ENCODE measurements around the gene GNAS. TPM values are rescaled to one million over a fixed set of nuclear protein-coding genes. Genes with fewer than 3 reads are reported as not detected.
A peak's percentile ranks its signal among the peaks of the same experiment; 100 is the strongest.
"Not testable (repeated sequence)": the region's sequence is repeated elsewhere in the genome, so short reads cannot be mapped to it uniquely, and the experiment has no call there.

GNAS gene
- 3,555 TPM for polyA plus RNA-seq (ENCODE audit: insufficient read length)

DNA sequence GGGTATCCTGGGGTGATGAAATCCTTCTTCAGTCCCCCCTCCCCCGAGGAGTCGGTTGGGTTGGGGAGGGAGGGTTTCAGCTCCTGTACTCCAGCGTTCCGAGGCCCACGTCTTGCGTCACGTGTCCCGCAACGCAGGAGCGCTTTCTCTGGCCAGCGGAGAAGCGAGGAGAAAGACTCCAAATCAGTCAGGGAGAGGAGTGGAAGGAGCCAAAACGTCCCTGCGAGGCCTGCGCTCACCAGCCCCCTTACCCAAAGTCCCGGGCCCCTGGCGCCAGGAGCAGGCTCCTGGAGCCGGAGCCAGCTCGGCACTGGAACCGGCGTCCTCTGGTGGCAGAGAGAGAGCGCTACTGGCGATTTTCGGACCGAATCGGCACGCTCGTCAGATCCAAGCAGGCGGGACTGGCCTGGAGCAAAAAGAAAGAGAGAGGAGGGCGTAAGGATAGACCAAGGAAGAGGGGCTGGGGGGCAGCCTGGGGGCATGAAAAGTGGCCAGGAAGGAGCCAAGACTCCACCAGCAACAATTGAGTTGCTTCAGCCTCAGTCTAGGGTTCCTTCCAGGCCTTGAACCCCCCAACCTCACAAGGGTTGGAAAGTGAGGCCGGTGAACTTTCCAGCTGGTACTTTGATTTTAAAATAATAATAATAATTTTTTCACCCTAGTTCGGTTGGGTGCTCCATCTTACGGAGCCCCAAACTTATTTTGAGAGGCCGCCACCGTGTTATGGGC lies at the start of gene GNAS:
TSS of gene GNAS (plus strand) at position 174 of the 729 bp plus-strand sequence.
- peak; percentile 28 for DNase-seq (ENCODE audit: low read depth)

DNA sequence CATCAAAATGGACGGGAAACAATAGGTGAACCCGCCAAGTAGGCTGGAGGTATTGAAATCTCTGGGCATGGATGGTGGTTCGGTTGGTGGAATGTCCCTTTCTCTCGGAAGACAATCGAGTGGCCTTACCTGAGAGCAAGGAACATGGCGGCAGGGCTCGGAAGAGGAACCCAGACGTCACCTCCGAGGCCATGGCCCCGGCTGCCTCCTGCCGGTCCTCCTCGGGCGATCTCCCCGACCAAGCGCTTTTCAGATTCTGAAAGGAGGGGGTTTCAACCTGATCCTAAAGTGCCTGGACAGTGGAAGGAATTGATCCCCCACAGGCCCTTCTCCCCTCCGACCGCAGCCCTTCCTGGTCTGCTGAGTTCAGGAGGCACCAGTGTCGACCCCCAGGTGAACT lies 49.0 kb upstream of the GNAS start:
- no peak for DNase-seq (ENCODE audit: low read depth)

DNA sequence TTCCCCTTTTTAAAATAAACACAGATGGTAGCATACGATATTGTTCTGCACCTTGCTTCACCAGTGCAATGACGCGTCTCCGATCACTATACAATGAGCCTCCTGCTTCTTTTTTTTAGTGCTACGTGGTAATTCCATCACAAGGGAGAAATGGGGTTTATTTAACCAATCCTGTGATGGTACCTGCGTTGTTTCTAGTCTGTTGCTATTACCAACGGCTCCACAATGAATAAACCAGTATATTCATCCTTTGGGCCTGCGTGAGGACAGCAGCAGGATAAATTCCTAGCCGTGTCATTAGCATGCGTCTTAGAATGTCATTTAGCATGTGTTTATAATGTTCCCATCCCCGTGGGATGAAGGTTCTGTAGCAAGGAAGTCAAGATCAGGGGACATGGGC lies 44.7 kb upstream of the GNAS start:
- DNase-seq (ENCODE audit: low read depth), result no peak

DNA sequence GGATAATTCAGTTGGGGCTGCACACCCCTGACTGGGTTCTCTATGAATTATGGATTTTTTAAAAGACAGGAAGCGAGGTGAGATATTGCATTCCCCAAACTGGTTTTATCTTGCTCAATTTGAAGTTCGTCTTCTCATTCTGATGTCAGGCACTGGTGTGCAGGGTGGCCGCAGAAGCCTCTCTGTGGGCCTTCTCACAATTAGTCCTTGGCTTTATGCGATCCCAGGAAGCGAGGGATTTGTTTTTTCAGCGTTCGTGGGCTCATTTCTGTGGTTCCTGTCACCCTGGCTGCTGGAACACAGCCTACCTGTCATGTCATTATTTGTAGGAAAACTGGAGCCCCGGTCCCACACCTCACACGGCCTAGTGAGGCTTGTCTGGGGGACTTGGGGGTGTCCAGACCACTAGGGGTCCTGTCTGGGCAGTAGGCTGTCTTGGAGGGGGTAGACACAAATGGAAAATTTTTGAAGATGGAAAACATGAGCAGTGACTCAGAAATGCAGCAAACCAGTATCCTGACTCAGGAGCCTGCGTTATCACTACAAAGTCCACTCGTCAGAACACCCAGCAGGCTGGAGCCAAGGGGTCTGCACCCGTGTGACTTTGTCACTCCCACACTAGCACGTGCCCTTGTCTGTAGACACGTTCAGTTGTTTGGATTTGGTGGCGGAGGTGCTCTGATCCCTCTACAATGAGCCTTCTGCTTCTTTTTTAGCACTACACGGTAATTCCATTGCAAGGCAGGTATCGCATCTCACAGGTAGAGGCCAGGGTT lies 44.1 kb upstream of the GNAS start:
- DNase-seq (ENCODE audit: low read depth), result no peak

DNA sequence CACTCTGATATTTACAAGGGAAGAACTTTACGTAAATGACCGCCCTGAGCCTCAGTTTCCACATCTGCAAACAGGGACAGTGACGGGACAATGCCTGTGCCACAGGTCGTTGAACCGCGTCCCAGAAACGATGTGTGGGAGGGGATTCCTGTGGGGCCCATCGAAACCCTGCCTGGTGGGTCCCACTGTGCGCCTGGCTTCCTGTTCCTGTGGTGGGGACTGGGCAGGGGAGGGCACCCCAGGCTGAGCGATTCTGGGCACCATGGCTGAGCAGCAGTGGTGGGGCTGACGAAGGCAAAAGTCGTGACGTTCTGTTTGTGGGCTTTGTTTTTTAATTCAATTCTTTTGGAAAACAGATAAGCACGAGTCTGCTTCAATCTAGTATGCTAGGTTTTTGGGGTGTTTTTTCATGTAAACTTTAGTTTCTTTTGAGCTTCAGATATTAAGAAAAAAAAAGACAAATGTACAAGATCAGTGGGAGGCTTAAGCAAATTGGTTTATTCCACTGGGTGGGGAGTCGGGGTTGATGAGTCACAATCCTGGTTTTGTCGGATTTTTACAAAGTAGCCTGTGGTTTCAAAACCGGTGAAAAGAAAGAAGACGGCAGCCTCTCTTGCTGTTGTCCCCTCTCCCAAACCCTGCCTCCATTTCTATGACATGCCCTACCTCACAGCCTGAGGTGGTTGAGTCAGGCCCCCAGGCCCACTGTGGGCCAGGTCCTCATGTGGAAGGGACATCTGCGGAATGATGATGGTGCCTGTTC lies 42.2 kb upstream of the GNAS start:
- DNase-seq (ENCODE audit: low read depth), result no peak

DNA sequence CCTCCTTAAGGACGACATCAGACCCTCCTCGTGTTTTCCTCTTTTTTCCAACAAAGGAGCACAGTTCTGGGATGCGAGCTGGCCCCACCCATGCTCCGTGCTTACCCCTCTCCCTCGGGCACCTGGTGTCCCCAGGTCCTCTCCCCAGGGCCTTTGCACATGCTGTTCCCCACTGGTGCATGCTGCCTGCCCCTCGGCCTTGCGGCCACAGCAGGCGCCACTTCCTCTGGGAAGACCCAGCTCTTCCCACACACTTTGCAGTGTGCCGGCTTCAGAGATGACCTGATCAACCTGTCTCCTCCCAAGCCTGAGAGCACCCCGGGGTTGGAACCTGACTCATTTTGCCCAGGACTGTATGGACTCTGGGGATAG lies 41.7 kb upstream of the GNAS start:
- no peak for DNase-seq (ENCODE audit: low read depth)

DNA sequence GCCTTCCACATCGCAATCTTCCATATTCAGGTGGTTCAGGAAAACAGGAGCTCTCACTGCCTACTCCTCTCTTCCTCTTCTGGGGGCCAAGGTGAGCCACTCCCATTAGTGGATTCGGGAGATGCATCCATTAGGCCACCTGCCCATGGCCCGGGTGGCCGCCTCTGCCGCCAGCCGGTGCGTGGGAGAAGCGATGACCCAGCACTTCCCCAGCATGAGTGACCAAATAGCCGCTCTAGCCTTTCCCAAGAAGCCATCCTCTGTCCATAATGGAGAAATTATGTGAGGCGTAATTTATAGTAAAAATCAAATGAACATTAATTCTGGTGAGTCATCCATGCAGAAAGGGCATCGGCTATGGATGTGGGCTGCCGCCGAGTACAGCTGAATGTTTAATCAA lies 41.2 kb upstream of the GNAS start:
- DNase-seq (ENCODE audit: low read depth), result no peak

DNA sequence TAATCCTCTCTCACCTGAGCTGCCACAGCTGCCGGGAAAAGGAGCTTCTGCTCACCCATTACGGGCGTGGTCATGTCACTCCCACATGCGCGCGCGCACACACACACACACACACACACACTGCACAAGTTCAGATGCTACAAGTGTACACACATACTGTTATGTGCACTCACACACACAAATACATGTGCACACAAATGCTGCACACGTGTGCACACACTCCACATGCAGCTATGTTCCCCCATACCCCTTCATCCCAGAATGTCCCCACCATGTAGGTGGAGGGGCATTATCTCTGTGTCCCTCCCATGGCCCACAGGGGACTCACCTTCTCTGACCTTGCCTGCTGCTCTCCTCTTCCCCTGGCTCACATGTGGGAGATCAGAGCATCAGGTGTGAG lies 39.1 kb upstream of the GNAS start:
- no peak for DNase-seq (ENCODE audit: low read depth)

DNA sequence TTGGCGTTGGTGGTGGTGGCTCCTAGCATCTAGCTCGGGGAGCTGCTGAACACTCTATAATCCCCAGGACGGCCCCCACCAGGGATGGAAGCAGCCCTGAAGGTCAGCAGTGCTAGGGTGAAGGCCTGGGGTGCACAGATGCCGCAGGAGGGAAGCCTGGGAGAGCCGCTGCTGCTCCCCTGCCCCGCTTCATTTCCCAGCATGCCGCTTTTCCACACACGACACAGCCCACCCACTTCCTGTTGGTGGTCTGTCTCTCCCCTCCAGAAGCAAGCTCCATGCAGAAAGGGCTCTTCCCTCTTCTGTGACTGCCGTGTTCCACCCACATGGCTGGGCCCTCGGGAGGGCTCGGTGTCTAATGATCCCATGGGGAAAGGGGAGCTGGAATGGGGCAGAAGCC lies 37.1 kb upstream of the GNAS start:
- no peak for DNase-seq (ENCODE audit: low read depth)

DNA sequence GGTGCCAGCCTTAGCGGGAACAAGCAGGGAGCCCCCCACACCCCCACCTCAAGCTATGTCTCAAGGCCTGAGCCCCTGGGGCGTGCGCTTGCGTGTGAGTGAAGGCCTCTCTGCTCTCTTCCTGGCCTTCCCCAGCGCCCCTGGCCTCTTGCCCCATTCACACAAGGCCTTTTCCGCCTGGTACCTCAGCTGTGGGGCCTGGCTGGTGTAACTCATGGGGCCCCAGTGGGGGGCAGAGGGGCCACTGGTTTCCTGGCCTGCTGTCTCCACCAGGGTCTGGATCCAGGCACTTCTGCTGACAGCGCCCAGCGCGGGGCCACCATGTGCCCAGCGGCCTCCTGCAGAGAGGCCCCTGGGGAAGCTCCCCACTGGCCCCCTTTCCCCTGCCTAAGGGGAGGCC lies 36.5 kb upstream of the GNAS start:
- no peak for DNase-seq (ENCODE audit: low read depth)

DNA sequence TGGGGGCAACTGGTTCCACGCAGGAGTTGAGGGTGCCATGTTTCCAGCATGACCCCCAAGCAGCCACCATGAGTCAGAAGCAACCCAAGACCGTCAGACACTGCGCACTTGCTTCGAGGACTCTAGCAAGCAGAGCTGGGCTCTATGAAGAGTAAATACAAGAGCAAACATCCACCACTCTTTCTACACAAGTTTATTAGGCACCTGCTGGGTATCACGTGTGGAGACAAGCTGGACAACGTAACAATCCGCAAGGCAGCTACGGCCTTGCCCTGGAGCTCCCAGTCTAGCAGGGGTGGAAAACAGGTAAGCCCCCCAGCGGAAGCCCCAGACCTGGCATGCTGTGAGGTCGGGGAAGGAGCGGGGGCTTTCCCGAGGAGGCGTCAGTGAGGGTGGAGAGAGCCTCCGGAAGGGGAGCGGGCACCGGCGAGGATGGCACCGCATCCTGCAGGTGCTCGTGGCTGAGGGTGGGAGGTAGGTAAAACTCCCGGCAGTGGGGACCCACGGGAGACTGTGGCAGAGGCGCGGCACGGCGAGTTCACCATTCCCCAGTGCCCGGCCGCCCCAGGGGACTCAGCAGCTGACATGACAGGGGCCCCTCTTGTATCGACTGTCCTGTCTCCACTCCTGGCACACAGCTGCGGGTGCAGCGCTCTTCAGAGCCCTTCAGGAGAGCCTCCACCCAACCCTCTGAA lies 35.4 kb upstream of the GNAS start:
- no peak for DNase-seq (ENCODE audit: low read depth)

DNA sequence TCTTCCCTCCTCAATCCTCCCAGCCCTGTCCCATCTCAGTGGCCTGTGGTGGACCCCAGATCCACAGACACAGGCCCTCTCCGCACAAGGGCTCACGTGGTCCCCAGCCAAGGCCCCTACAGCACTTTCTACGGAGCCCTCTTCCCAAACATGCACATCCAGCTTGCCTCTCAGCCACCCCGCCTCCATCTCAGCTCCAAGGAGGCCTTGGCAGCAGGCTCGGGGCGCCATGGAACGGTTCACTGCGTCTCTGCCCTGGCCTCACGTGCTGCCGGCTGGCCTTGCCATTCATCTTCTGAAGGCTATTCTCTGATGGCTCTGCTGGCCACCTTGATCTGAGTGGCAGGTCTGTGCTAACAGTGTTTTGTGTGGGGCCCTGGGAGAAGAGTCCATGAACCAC lies 34.8 kb upstream of the GNAS start:
- DNase-seq (ENCODE audit: low read depth), result no peak

DNA sequence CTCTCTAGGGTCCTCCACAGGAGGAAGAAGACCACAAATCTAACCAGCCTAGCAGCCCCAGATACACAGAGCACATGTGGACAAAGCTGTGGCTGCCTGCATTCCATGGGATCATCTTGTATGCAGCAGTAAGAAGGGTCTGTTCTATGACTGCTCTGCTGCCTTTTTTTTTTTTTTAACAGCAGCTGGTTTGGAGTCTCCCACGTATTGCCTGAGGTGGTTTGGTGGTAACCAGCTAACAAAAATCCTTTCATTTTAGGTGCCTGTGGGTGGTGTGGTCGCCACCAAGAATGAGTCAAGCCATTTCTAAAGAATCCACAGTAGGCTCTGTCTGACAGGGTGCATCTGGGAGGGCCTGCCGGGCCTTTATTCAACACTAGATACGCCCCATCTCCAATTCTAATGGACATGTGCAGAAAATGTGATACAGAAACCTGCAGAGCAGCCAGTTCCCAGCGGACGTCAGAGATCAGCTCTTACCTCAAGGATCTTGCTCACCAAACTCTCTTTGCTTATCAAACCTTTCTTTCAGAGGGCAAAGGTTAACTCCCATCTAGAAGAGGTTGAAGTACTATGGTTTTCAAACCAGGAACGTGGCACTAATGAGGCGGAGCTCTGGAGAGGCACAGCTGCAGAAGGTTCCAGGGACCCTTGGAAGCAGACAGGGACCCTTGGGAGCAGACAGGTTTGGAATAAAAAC lies 33.8 kb upstream of the GNAS start:
- DNase-seq (ENCODE audit: low read depth), result no peak

DNA sequence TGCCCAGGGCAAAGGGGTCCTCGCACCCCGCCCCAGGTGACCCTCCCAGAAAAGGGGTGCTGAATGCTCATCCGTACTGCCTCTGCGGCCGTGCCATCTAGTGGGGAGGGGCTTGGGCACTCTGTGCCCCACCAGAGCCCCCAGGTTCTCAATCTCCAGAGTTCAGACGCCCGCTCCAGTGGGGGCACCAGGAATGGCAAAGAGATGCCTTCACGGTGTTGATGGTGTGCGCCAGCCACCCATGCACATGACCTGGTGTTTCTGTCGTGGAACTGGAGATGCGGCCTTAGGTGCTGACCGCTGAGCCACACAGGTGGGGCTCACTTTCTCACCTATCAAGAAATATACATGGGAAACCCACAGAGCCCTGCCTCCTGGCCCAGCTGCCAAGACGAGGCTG lies 32.6 kb upstream of the GNAS start:
- no peak for DNase-seq (ENCODE audit: low read depth)

DNA sequence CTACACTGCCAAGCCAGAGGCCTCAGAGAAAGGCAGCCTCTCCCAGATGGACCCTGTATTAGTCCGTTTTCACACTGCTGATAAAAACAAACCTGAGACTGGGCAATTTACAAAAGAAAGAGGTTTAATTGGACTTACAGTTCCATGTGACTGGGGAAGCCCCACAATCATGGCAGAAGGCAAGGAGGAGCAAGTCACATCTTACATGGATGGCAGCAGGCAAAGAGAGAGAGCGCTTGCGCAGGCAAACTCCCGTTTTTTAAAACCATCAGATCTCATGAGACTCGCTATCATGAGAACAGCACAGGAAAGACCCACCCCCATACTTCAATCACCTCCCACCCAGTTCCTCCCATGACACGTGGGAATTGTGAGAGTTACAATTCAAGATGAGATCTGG lies 32.0 kb upstream of the GNAS start:
- DNase-seq (ENCODE audit: low read depth), result not testable (repeated sequence)

DNA sequence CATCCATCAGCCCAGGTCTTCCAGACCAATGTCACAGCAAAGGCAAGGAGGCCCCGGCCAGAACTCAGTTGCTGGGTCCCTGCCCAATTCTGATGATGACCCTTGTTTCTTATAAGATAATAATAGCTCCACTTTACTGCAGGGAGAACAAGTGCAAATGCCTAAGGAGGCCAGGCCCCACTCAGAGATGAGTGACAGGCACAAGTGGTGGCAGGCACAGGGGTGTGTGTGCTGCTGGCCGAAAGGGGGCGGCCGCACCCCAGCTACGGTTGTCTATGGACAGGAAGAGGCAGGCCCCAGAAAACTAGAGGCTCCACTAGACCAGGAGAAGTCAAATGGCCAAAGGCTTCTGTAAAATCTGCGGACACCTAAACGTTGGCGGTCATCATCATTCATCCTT lies 30.4 kb upstream of the GNAS start:
- no peak for DNase-seq (ENCODE audit: low read depth)

DNA sequence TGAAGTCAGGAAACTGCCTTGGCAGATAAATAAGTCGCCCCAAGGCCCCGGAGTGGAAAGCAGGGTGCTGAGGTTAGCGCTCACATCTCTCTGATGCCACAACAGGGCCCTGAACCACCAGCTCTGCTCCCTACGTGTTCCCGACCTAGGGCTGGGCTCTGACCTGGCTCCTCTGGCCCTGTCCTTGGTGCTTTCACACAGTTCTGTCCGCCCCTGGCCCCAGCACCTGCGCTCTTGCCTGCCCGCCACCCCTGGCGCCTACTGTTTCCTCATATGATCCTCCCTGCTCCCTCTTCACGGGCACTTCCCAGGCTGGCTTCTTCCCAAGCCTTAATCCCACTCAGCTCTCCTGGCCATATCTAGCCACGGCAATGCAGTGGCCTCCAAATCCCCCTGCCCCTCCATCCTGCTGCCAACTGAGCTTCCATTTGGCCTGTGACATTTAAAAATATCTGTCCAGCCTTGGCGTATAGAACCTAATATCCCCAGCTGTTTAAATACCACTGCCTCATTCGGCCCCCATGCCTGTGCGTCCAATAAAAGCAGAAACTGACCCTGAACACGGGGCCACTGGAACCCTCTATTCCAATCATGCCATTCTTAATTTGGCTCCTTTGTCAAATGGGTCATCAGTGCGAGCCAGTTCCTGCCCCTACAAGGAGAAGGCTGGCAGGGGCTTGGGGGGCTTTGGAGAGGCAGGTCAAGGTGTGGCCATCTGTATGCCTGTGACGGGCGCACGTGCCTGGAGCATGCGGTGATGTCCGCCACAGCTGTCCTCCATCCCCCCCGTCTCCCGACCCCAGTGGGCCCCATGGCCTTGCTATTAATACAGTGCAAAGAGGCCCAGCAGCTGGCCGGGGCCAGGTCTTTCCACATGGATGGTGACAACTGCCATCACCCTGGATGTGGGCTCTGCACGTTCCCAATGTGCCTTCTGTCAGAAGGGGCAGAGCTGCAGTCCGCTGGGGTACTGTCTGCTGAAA lies 29.5 kb upstream of the GNAS start:
- DNase-seq (ENCODE audit: low read depth), result no peak

DNA sequence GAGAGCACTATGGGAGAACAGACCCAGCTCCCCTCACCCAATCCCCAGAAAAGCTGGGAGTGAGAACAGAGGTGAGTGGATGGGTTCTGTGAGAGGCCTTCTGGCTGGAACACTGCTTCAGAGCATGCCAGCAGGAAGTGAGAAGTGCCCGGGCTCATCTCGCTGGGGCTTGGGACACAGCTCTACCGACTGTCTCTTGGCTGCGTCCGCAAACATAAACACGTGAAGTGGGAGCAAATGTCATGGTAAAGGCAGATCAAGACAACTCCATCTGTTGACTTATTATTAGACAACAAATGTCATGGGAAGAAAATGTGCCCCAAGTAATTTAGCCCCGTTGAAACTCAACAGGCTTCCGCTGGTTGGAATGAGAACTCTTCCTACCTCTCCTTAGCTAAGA lies 27.7 kb upstream of the GNAS start:
- DNase-seq (ENCODE audit: low read depth), result no peak

DNA sequence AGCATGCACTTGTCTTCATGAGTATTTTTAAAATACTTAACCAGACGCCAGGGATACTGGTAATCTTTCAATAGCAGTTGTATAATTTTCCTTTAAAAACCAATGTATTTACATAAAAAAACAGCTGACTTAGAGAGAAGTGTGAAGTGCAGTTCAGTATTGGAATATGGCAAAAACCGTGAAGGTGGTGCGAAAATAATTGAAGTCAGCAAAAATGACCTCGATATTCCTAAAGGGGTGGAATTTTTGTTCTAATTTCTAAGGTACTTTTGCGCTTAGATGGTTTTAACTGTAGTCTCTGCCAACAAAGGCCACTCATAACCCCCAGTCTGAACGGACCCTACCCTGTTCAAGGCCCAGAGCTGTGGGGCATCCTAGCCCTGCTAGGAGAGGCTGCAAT lies 27.1 kb upstream of the GNAS start:
- DNase-seq (ENCODE audit: low read depth), result no peak

DNA sequence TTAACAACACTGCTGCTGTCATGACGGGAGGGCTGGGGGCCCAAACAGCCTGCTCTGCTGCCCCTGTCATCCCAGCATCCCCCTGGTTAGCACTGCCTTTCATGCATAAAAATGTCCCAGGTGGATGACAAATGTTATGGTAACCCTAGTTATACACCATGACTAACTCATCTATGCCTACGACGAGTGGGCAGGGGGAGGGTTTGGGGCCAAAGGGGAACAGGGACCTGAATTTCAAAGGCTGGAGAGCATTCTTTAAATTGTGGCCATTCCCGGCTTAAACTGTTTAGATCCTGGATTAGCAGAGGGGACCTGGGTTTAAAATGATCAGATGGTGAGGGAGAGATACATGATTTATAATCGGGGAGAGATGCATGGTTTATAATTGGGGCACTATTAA lies 26.2 kb upstream of the GNAS start:
- no peak for DNase-seq (ENCODE audit: low read depth)
